GM18502 (cell line): ENCODE results near the gene NID2.

Experiments
- ATAC-seq: cut with Tn5 transposase; IDR thresholded peaks from one replicate; pipeline ENCODE4 v1.9.1; 2021; ENCODE audit warnings: mild to moderate bottlenecking; ENCODE audit not compliant: unreplicated experiment, poor library complexity

The NID2 gene

GRCh38 chr14:52068615-52069306, at the start of gene NID2:
NID2 (minus strand) TSS chr14:52069059; CDS start chr14:52068994, 65 bp downstream.
- peak; percentile 40 for ATAC-seq

GRCh38 chr14:52117111-52117832, 48.4 kb upstream of the NID2 start:
- ATAC-seq, result no peak

- ATAC-seq, result no peak
These were observed 46.4 kb upstream of the NID2 start for GRCh38 chr14:52115286-52115685.

- ATAC-seq, result no peak
These were observed 43.6 kb upstream of the NID2 start for GRCh38 chr14:52112336-52113018.

GRCh38 chr14:52111583-52111982, 42.7 kb upstream of the NID2 start:
- no peak for ATAC-seq

GRCh38 chr14:52110441-52111086, 41.7 kb upstream of the NID2 start:
- no peak for ATAC-seq

- no peak for ATAC-seq
These were observed 40.0 kb upstream of the NID2 start for GRCh38 chr14:52108823-52109222.

- ATAC-seq, result no peak
These were observed 38.0 kb upstream of the NID2 start for GRCh38 chr14:52106840-52107239.

GRCh38 chr14:52103416-52103815, 34.6 kb upstream of the NID2 start:
- ATAC-seq, result no peak

- no peak for ATAC-seq
These were observed 26.9 kb upstream of the NID2 start for GRCh38 chr14:52095794-52096193.

GRCh38 chr14:52095336-52095735, 26.5 kb upstream of the NID2 start:
- no peak for ATAC-seq

GRCh38 chr14:52094546-52095271, 25.9 kb upstream of the NID2 start:
- ATAC-seq, result no peak

- no peak for ATAC-seq
These were observed 23.1 kb upstream of the NID2 start for GRCh38 chr14:52091928-52092327.

GRCh38 chr14:52090936-52091335, 22.1 kb upstream of the NID2 start:
- no peak for ATAC-seq

- no peak for ATAC-seq
These were observed 20.4 kb upstream of the NID2 start for GRCh38 chr14:52089218-52089617.

GRCh38 chr14:52086711-52087110, 17.9 kb upstream of the NID2 start:
- ATAC-seq, result no peak

- ATAC-seq, result no peak
These were observed 14.0 kb upstream of the NID2 start for GRCh38 chr14:52082903-52083302.

- ATAC-seq, result no peak
These were observed 13.1 kb upstream of the NID2 start for GRCh38 chr14:52081964-52082363.

- ATAC-seq, result no peak
These were observed 12.2 kb upstream of the NID2 start for GRCh38 chr14:52080808-52081755.
